SK-N-MC (cell line): ENCODE measurements around the gene ABLIM2.

Experiments used
- EZH2 ChIP-seq: fragments of 200-600 bp; sonication (generic); IDR thresholded peaks from one replicate; pipeline ENCODE4 v1.6.1; 2017; ENCODE audit warnings: antibody characterized with exemption
- POLR2AphosphoS5 ChIP-seq: IDR thresholded peaks from 2 replicates; pipeline ENCODE4 v1.6.1; 2012; ENCODE audit warnings: mild to moderate bottlenecking, low read depth, low read length, borderline replicate concordance

DNA sequence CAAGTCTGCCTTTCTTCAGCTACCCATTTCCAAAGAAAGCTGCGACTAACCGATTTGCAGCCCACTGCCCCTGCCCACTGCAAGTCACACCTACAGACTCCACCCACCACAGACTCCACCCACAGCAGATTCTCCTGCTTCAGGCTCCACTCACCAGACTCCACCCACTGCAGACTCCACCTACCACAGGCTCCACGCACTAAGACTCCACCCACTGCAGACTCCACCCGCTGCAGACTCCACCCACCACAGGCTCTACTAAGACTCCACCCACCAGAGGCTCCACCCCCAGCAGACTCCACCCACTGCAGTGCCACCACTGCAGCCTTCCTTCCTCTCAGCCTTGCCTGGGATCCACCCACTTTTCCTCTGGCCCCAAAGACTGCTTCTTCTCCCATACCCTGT, 41.3 kb downstream of the ABLIM2 start:
- no peak for TF ChIP-seq EZH2
- TF ChIP-seq POLR2AphosphoS5, result no peak
